ENCODE results near the gene DIAPH2.

- TF ChIP-seq CTCF (IDR thresholded peaks at IDR 0.05): no peak
- no peak for TF ChIP-seq EZH2 (IDR thresholded peaks at IDR 0.05; ENCODE audit: borderline replicate concordance, insufficient read depth, low read depth, low read length, poor library complexity, severe bottlenecking)
Measured at GRCh38 chrX:96889726-96890125, 205.1 kb downstream of the DIAPH2 start.

Measured in B cell (primary cell).